Measurements from ENCODE around the gene HPGDS.

- TF ChIP-seq, protein P1, sequence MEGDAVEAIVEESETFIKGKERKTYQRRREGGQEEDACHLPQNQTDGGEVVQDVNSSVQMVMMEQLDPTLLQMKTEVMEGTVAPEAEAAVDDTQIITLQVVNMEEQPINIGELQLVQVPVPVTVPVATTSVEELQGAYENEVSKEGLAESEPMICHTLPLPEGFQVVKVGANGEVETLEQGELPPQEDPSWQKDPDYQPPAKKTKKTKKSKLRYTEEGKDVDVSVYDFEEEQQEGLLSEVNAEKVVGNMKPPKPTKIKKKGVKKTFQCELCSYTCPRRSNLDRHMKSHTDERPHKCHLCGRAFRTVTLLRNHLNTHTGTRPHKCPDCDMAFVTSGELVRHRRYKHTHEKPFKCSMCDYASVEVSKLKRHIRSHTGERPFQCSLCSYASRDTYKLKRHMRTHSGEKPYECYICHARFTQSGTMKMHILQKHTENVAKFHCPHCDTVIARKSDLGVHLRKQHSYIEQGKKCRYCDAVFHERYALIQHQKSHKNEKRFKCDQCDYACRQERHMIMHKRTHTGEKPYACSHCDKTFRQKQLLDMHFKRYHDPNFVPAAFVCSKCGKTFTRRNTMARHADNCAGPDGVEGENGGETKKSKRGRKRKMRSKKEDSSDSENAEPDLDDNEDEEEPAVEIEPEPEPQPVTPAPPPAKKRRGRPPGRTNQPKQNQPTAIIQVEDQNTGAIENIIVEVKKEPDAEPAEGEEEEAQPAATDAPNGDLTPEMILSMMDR (IDR thresholded peaks at IDR 0.05): no peak
- no peak for TF ChIP-seq POLR2A (IDR thresholded peaks at IDR 0.05)
Measured at GRCh38 chr4:94278781-94279180, 63.9 kb downstream of the HPGDS start.
